Left lung (tissue), 10 donors: Measurements from ENCODE around the gene PPFIBP2. TPM values are rescaled to one million over a fixed set of nuclear protein-coding genes. Genes with fewer than 3 reads are reported as not detected.
A peak's percentile ranks its signal among the peaks of the same experiment; 100 is the strongest.

ENCODE experiments used
- ATAC-seq: fragments of 200-7000 bp; cut with Tn5 transposase; one replicate; pipeline ENCODE4 v1.9.1; 2020; ENCODE audit warnings: moderate library complexity
- DNase-seq, 4 donors: peaks; one replicate each; pipeline ENCODE4 v3.0.0-alpha.2; 2013 to 2020
- H3K27ac ChIP-seq, 2 donors: fragments of 200-600 bp; sonication (generic) in 1 of 2; one replicate each; pipeline versions ENCODE4 v1.5.0 to v1.8.0; 2020 to 2021
- H3K27me3 ChIP-seq, 2 donors: fragments of 200-600 bp; sonication (generic) in 1 of 2; one replicate each; pipeline versions ENCODE4 v1.5.0 to v1.8.0; 2020 to 2021
- H3K36me3 ChIP-seq, 2 donors: fragments of 200-600 bp; sonication (generic) in 1 of 2; one replicate each; pipeline versions ENCODE4 v1.5.0 to v1.8.0; 2020 to 2021
- H3K4me1 ChIP-seq, 2 donors: fragments of 200-600 bp; one replicate each; pipeline ENCODE4 v1.8.0; 2021
- H3K4me3 ChIP-seq, 2 donors: fragments of 200-600 bp; sonication (generic) in 1 of 2; one replicate each; pipeline versions ENCODE4 v1.5.0 to v1.8.0; 2020 to 2021; ENCODE audit warnings: mild to moderate bottlenecking in 1 of 2
- H3K9me3 ChIP-seq, 2 donors: fragments of 200-600 bp; sonication (generic) in 1 of 2; one replicate each; pipeline versions ENCODE4 v1.5.0 to v1.8.0; 2020 to 2021
- CTCF ChIP-seq, 2 donors: fragments of 200-600 bp; sonication (generic) in 1 of 2; IDR thresholded peaks; one replicate each; pipeline versions ENCODE4 v1.5.0 to v1.8.0; 2021; ENCODE audit warnings: antibody characterized with exemption in 2 of 2
- intact Hi-C, 2 donors: fragments of 100-400 bp; cut with DNase I; formaldehyde crosslinking; loops; one replicate each; pipeline versions ENCODE4 v1.11.2 to v1.14.2; 2022
- polyA plus RNA-seq, 6 donors: library from polyadenylated mRNA; unstranded; fragments of 120-200 nt; gene quantifications; one replicate each; pipeline ENCODE4 v1.2.1, GENCODE V29; 2013; ENCODE audit not compliant: insufficient read length in 6 of 6
- total RNA-seq, 2 donors: library from RNA; stranded (reverse); fragmentation: NEBNext Ultra II Directional; extraction: Animal tissue kit (Norgen Biotek cat#: 25700); gene quantifications; one replicate each; pipeline ENCODE4 v1.2.1, GENCODE V29; 2021
- donor health status: DM: no; HTN: yes; CAD: no.
- donor health status: DM: no; HTN: no; CAD: no.

Gene PPFIBP2
- total and polyA plus RNA-seq, 8 donors = 18.7 to 48.7 (median 37.3) TPM

DNA sequence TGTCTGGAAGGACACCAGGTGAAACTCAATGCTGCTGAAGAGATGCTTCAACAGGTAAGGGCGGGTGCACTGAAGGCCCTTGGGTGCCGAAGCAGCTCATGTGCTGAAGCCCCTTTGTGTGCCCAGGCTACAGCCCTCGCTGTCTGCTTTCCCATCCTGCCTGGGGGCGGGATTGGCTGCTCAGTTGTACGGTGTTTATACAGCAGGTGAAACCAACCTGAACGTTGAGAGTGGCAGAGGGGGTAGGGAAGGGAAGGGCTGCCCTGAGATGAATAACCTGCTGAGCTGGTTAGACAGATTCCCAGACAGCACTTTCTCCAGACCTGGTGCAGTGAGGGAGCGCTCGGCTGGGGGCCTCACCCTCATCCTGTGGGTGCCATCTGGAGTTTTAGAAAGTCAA, 83.8 kb downstream of the PPFIBP2 start:
- peak overlapping the region; percentile 62 to 73 for H3K27ac ChIP-seq
- peak; percentile 85 for ATAC-seq
- no peak for TF ChIP-seq CTCF (IDR thresholded peaks at IDR 0.05)

DNA sequence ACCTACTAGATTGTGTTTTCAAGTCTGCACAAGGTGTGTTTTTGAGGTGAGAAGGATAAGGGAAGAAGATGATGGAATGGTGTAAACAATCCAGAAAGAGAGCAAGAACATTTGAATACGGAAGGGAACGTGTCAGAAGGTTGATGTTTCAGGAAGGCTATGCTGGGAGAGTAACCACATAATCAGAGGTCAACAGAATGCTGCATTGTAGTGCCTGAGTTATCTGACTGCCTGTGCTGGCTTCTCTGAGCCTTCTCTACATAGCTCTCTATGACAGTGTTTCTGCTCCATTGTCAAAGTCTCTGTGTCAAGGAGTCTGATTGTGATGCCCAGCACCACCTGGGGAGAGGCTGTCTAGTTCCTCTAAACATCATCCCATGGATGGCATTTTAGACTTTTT, 85.4 kb downstream of the PPFIBP2 start:
- peaks cover 13 to 20% of the 10 kb centered on the region in 2 donors for H3K4me1 ChIP-seq
- intact Hi-C loops = no loop called here
- no peak overlapping the region for H3K4me3 ChIP-seq
- H3K27ac ChIP-seq = peak overlapping the region; percentile 33 to 62
- ATAC-seq (no peak), DNase-seq (no peak)
- peaks cover 0 to 7% of the 10 kb centered on the region in 2 donors for H3K36me3 ChIP-seq
- H3K9me3 ChIP-seq = no peaks in the 10 kb centered on the region
- TF ChIP-seq CTCF (IDR thresholded peaks at IDR 0.05) = no peak
- no peaks in the 10 kb centered on the region for H3K27me3 ChIP-seq

More for the DNA sequence above, 83.8 kb downstream of the PPFIBP2 start:
- peak in 3 of 4 donors; percentile 68 to 88 (median 77) for DNase-seq
- Histone ChIP-seq H3K36me3 (peaks cover 0 to 7% of the 10 kb centered on the region in 2 donors), H3K9me3 (no peaks in the 10 kb centered on the region), H3K4me1 (peaks cover 20 to 27% of the 10 kb centered on the region in 2 donors), H3K4me3 (no peak overlapping the region), H3K27me3 (no peaks in the 10 kb centered on the region)
- intact Hi-C loops = no loop called here

DNA sequence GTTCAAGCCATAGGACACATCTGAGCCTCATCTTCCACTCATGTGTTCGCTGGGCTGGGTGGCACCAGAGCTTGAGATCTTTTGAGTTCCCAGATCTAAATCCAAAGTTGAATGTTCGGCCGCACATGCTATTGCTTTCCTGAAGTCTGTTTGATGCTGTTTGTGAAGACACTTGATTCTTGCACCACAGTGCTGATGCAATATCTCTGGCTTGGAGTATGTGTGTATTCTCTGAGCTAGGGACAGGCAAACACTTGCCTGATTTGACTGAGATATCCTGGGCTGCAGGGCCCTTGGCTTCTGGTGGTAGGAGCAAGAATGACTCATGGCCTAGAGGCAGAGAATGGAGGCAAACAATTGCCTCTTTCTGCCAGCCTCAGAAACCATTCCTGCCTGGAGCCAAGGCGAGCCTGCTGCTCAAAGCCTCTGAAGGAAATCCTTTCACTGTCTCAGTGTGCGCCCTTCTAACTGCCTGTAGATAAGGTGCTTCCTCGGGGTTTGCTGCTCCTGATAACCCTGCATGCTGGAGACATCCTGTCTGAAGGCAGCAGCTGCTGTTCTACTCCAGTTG, 86.5 kb downstream of the PPFIBP2 start:
- H3K27ac ChIP-seq = peak overlapping the region; percentile 41 to 52
- H3K9me3 ChIP-seq = no peaks in the 10 kb centered on the region
- peak; percentile 78 for ATAC-seq
- peaks cover 13 to 16% of the 10 kb centered on the region in 2 donors for H3K4me1 ChIP-seq
- intact Hi-C loops = no loop called here
- H3K4me3 ChIP-seq = no peak overlapping the region
- H3K36me3 ChIP-seq = peaks cover 0 to 7% of the 10 kb centered on the region in 2 donors
- DNase-seq = peak in 1 of 4 donors; percentile 63
- no peak for TF ChIP-seq CTCF (IDR thresholded peaks at IDR 0.05)
- H3K27me3 ChIP-seq = no peaks in the 10 kb centered on the region

- no peak for DNase-seq
- H3K27ac ChIP-seq = no peak overlapping the region
- H3K9me3 ChIP-seq = no peaks in the 10 kb centered on the region
- H3K36me3 ChIP-seq = no peaks in the 10 kb centered on the region
- intact Hi-C loops = no loop called here
- no peaks in the 10 kb centered on the region for H3K27me3 ChIP-seq
- H3K4me3 ChIP-seq = no peak overlapping the region
- peaks cover 12 to 13% of the 10 kb centered on the region in 2 donors for H3K4me1 ChIP-seq
- TF ChIP-seq CTCF (IDR thresholded peaks at IDR 0.05) = no peak
- ATAC-seq = no peak
Observed at GRCh38 chr11:7603031-7603781, 89.4 kb downstream of the PPFIBP2 start.

DNA sequence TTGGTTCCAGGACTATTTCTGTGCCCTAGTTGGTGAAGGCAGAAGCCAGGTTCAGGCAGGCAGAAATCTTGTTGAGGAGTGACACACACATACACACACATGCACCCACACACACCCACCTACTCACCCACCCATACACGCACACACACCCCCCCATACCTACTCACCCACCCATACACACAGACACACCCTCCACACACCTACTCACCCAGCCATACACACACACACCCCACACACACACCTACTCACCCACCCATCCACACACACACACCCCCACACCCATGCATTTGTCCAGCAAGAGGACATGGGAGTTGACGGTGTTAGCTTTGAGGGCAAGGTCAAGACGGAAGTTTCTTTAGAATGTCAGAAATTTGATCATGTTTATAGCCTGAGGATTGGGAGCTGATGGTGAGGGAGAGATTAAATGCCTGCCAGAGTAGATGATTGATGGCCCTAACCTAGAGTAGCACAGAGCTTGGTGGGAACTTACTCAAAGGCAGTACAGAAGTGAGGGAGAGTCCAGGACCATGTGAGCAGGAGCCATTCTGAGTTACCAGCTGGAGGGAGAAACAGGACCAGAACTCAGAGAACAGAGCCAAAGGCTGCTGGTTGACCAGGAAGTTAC, 90.6 kb downstream of the PPFIBP2 start:
- no peak for ATAC-seq
- peaks cover 5 to 13% of the 10 kb centered on the region in 2 donors for H3K4me1 ChIP-seq
- H3K36me3 ChIP-seq = no peaks in the 10 kb centered on the region
- intact Hi-C loops = no loop called here
- DNase-seq = no peak
- H3K4me3 ChIP-seq = no peak overlapping the region
- no peaks in the 10 kb centered on the region for H3K27me3 ChIP-seq
- H3K27ac ChIP-seq = no peak overlapping the region
- no peak for TF ChIP-seq CTCF (IDR thresholded peaks at IDR 0.05)
- no peaks in the 10 kb centered on the region for H3K9me3 ChIP-seq
